ENCODE measurements around the gene JAZF1.
A peak's percentile ranks its signal among the peaks of the same experiment; 100 is the strongest.

JAZF1 gene

DNA sequence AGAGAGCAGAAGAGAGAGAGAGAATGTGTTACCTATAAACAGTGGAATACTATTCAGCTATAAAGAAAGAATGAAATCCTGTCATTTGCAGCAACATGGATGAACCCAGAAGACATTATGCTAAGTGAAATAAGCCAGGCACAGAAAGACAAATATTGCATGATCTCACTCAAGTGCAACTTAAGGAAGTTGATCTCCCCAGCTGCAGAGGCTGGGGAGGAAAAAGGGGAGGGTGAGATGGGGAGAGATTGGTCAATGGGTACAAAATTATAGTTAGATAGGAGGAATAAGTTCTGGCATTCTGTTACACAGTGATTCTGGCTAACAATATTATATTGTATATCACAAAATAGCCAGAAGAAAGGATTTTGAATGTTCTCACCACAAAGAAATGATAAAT lies 11.2 kb upstream of the JAZF1 start:
- DNase-seq (ENCODE audit: low spot score): no peak

GRCh38 chr7:28191184-28191583 lies 10.6 kb upstream of the JAZF1 start:
- DNase-seq (ENCODE audit: low spot score): no peak

GRCh38 chr7:28190077-28190710 lies 9.6 kb upstream of the JAZF1 start:
- DNase-seq (ENCODE audit: low spot score): no peak

GRCh38 chr7:28187012-28187411 lies 6.4 kb upstream of the JAZF1 start:
- DNase-seq (ENCODE audit: low spot score): no peak

DNA sequence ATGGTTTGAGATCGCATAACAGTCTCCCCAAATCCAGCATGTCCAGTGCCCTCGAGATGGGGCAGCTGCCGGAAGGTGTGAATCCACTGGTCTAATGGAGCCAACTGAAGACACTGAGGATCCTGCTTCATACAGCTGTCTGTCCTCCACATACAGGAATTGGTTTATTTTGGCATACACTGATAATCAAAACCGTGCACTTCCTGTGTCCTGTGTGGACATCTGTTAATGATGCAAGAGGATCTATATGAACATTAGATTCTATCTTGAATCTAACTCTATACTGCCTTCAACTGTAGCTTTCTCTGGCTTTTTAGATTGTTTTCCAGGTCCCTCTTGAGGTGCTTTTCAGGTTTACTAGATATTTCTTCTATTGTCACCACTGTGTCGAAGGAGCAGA lies 3.0 kb upstream of the JAZF1 start:
- no peak for DNase-seq (ENCODE audit: low spot score)

DNA sequence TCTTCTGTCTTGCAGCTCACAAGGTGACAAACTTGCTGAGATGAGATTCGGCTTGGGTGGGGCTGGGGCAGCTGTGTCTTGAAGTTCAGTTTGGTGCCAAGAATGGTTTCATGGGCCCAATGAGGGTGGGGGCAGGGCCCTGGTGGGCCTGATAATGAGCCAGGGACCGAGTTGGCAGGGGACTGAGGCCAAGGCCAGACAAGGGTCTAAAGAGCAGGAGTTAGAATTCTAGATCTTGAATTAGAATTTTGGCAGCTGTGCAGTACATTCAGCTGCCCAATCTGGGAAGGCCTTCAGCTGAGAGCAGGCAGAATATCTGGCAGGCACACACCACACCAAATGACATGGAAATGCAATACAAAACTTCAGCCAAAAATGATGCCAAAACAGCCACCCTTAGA lies 1.5 kb upstream of the JAZF1 start:
- DNase-seq (ENCODE audit: low spot score): no peak

DNA sequence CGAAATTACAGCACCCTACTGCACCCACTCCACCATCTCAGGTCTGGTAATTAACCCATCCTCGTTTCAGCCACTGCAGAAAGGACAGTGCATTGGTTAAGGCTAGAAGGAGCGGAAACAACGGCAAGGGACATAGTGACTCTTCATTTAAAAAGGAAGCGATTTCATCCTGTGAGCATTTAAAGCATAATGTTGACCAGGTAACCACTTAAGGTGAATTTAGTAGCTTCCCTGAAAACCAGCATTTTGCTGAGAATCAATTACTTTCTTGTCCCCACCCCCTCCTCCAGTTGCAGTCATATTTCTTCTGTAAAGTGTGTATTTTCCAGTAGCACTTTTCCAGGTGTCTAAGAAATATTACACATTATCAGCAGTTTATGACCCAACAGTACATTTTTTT lies 821 bp upstream of the JAZF1 start:
- DNase-seq (ENCODE audit: low spot score): no peak

DNA sequence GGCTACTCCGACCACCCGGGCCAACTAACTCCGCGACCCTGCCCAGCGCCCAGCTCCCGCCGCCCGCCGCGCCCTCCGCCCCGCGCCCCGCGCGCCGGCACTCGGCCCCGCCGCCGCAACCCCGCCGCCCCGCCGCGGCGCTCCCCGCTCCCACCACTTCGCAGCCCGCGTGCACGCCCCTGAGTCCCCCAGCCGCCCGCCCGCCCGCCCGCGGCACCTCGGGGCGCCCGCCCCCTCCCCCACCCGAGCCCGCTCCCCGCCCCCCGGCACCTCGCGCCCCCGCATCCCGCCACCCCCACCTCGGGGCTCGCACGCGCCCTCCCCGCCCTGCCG lies 598 bp downstream of the JAZF1 start:
- no peak for DNase-seq (ENCODE audit: low spot score)

- DNase-seq (ENCODE audit: low spot score): peak; percentile 77
Observed at GRCh38 chr7:28179120-28180030, 1.2 kb downstream of the JAZF1 start.

GRCh38 chr7:28178599-28178998 lies 2.0 kb downstream of the JAZF1 start:
- no peak for DNase-seq (ENCODE audit: low spot score)

DNA sequence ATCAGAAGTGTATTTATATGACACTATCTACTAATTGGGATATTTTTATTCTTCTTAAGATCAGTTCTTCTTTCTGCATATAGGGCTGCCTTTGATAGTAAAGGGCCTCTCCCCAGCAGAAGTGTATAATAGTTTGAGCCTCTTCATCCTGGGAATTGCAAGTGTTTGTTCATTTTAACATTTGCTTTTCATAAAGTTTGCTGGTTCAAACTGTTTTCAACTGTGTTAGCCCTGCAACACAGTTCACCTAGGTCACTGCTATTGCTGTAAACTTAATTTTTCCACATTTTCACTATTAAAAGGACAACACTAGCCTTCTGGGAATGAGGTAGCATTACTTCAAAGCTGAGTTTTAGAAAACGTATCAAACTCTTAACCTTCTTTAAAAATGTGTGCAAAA lies 2.8 kb downstream of the JAZF1 start:
- no peak for DNase-seq (ENCODE audit: low spot score)

DNA sequence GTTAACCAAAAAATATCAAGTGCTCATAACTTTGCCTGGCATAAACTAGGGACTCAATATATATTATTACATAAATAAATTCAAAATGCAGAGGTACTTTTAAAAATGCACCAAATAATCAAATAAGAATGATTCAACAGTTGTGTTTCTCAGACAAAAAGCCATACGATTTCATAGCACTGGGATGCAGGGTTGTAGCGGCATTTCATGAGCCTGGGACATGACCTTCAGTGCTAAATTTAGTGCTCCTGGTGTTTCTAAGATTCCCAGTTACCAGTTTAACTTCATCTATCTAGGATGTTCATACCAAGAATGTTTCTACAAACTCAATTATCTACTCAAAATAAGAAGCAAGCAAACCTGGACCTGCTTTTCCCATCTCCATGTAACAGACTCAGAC lies 4.0 kb downstream of the JAZF1 start:
- DNase-seq (ENCODE audit: low spot score): no peak

DNA sequence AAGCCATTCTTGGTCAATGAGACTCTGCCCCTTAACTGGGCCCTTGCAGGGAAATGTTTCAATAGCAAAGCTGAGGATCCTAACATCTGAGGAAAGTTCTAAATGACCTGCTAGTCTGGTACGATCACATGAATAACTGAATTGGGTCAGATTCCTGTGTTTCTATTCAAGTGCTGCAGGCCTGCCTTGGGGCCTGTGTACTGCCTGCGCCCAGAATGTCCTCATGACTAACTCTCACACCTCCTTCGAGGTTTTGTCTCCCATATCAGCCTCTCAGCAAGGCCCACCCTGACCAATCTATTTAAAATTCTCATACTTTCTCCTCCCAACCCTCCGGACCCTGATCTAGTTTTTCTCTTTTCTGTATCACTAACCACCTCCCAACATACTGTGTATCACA lies 4.4 kb downstream of the JAZF1 start:
- DNase-seq (ENCODE audit: low spot score): no peak

DNA sequence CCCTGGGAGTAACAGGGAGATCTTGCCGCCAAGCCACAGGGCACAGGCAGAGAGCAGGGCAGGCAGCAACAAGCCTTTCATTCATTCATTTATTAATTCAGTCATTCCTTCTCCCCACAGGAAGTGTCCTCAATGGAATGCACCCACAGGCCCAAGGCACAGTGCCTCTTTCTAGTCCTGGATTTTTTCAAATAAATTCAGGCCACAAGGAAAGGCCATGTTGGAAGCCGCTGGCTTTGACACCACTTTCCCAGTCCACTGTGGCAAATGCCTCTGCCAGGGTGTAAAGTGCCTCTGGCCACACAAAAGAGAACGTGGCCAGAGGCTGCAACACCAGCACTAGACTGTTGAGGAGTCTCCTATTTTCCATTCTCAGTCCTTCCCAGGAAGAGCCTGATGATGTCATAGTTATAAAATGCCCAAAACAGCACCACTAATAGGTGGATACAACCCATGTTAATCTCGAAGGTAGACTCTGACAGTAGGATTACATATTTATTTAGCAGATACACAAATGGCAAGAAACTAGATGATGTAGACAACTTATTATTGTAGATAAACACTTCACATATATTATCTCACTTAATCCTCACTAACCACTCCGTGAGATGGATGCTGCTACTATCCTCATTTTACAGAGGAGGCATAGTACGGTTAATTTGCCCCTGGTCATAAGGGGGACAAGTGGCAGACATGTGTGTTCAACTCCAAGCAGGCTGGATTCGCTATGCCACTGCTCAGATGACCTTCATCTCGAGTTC lies 5.5 kb downstream of the JAZF1 start:
- no peak for DNase-seq (ENCODE audit: low spot score)

- no peak for DNase-seq (ENCODE audit: low spot score)
Observed at GRCh38 chr7:28174442-28174841, 6.2 kb downstream of the JAZF1 start.

GRCh38 chr7:28173531-28173930 lies 7.1 kb downstream of the JAZF1 start:
- DNase-seq (ENCODE audit: low spot score): no peak

DNA sequence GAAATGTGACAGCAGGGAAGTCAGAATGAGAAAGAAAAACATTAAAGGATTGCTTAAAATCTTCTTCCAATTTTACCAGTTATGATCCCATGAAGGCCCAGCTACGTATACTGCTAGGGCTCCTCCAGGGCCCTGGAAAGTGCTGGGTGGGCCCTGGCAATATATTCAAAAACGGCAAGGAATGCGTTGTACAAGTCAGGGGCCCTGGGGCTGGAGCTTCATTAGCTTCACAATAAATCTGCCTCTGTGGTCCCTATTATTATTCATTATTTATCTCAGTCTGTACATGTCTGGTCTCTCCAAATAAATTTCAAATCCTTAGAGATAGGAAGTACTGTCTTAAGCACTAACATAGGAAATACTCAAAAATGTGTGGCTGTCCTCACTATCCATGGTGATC lies 7.6 kb downstream of the JAZF1 start:
- no peak for DNase-seq (ENCODE audit: low spot score)

GRCh38 chr7:28170701-28171100 lies 9.9 kb downstream of the JAZF1 start:
- DNase-seq (ENCODE audit: low spot score): no peak

GRCh38 chr7:28169230-28169629 lies 11.4 kb downstream of the JAZF1 start:
- DNase-seq (ENCODE audit: low spot score): no peak

- no peak for DNase-seq (ENCODE audit: low spot score)
Observed at GRCh38 chr7:28168393-28169158, 12.0 kb downstream of the JAZF1 start.

GRCh38 chr7:28166982-28167715 lies 13.4 kb downstream of the JAZF1 start:
- DNase-seq (ENCODE audit: low spot score): no peak

Data from hepatic stellate cell (primary cell).